ENCODE data around the gene SAMD9.
"Not testable (repeated sequence)": the region's sequence is repeated elsewhere in the genome, so short reads cannot be mapped to it uniquely, and the experiment has no call there.

Gene SAMD9

DNA sequence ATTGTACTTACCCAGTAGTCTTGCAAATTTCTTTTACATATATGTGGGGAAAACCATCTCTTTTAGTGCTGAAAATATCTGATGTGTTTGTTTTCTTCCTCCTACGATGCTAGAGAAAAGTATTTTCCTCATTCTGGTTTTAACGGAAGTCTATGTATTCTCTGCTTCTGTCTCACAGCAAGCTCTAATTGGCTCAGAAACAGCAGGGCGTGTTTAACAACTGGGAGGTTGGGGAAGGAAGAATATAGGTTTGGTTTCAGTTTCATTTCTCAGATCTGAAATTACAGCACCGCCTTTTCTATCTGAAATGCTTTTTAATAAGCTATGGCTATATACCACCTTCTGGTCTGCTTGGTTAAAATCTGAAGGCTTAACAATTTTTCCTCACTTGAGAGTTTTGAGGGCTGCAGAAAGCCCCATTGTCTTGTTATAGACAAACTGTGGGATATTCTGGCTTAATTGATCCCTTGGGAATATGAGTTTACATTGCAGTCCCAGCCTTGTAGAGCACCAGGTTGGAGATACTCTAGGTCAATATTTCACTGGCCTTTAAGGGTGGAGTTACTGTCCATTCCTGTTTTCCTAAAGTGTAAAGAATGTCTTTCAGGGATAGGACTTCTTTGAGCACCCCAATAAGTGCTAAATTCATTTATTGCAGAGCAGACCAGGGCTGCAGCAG, at the start of gene SAMD9:
Gene SAMD9 (minus strand): TSS at position 128 of the 679 bp plus-strand sequence. CDS start 11,882 bp downstream, outside the sequence.
- no peak for DNase-seq (ENCODE audit: low read depth, low spot score)

- no peak for DNase-seq (ENCODE audit: low read depth, low spot score)
These were observed 47.7 kb upstream of the SAMD9 start for GRCh38 chr7:93165447-93165846.

DNA sequence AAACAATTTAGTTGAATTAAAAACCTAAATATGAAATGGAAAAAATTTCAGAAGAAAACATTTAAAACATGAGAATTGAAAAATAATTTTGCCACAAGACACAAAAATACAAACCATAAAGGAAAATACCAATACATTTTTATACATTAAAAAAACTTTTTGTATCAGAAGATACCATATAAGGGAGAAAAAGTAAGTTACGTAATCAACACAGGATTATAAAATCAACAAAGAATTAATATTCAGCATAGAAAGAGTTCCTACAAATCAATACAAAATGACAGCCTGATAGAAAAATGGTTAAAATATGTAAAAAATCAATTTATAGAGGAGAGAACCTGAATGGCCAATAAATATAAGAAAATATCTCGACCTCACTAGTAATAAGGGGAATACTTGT, 47.0 kb upstream of the SAMD9 start:
- no peak for DNase-seq (ENCODE audit: low read depth, low spot score)

DNA sequence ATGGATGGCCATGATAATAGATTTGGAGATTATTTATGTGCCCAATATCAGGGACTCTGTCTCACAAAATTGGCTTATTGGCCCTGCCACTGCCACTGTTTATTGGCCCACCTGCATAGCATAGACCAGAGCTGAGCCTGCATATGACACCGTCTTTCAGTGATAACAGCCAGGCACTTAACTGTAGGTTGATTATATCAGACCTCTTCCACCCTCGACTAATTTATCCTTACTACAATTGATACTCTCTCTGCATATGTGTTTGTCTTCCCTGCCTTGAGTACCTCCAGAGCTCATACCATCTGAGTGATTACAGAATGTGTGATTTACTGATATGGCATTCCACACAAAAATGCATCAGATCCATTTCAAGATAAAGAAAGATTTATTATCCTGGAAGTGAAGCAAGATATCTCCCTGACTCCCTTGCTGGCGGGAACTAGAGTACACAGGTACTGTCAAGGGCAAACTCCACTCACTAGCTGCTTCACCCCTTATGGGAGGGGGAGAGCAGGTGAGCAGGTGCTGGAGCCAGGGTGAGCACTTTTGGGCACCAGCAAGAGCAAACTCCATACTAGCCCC, 43.5 kb upstream of the SAMD9 start:
- DNase-seq (ENCODE audit: low read depth, low spot score) = no peak

DNA sequence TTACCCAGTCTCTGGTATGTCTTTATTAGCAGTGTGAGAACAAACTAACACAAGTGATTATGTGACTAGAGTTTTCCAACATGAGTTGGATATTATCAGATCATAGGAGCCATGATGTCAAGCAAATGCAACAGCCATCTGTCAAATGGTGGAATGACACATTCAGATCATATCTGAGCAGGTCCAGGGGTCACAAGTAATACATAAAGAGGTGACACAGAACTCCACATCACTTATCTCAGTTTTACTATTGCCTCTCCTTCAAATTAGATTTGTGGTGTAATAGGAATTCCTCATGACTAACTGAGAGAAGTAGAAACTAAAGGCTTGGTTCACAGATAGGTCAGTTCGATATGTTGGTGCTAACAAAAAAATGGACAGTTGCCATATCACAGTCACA, 42.6 kb upstream of the SAMD9 start:
- no peak for DNase-seq (ENCODE audit: low read depth, low spot score)

DNA sequence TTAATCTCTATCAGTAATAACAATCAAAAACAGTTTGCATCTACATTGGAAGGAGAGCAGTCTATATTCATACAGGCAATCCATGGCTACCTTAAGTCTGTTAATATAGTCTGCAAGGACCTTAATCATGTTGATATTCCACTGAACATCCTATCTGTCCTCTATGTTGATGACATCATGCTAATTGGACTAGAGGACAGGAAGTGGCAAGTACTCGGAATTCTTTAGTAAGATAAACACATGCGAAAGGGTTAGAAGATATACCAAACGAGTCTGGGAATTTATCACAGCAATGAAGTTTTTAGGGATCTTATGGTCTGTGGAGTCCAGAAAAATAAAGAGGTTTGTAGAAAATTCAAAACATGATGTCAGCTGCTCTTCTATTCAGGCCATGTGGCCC, 41.7 kb upstream of the SAMD9 start:
- DNase-seq (ENCODE audit: low read depth, low spot score) = no peak

- DNase-seq (ENCODE audit: low read depth, low spot score) = no peak
These were observed 39.1 kb upstream of the SAMD9 start for GRCh38 chr7:93156884-93157283.

GRCh38 chr7:93150200-93150835, 32.5 kb upstream of the SAMD9 start:
- DNase-seq (ENCODE audit: low read depth, low spot score) = no peak

DNA sequence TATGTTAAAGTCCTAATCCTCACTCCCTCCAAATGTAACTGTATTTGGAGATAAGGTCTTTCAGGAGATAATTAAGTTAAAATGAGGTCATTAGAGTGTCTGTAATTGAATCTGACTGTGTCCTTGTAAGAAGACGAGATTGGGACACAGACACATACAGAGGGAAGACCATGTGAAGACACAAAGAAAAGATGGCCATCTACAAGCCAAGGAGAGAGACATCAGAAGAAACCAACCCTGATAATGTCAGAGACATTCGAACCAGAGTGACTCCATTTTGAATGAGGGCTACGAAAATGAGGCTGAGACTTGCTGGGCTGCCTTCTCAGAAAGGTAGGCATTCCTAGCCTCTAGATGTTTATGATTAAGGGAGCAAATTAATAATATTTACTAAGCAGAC, 30.9 kb upstream of the SAMD9 start:
- DNase-seq (ENCODE audit: low read depth, low spot score) = no peak

DNA sequence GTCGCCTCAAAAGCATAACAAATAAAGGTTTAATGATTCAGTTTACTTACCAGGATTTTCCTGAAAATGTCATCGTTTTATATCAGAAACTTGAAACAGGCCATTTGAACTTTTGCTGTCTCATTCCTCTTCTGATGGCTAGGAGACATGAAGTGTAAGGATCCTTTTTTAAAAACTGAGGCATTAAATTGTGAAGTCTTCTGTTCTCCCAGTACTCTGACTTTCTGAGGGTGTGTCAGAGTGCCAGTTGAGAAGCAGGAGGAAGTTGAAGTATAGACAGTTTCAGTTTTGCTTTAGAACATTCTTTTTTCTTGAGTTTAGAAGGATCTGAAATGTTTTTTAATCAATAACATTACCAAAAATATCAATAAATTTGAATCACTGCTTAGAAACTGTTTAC, 30.4 kb upstream of the SAMD9 start, which contains the start of gene SAMD9L:
Gene SAMD9L (minus strand): TSS at position 242 of the 400 bp plus-strand sequence. CDS start 12,414 bp downstream, outside the sequence.
- DNase-seq (ENCODE audit: low read depth, low spot score) = no peak

DNA sequence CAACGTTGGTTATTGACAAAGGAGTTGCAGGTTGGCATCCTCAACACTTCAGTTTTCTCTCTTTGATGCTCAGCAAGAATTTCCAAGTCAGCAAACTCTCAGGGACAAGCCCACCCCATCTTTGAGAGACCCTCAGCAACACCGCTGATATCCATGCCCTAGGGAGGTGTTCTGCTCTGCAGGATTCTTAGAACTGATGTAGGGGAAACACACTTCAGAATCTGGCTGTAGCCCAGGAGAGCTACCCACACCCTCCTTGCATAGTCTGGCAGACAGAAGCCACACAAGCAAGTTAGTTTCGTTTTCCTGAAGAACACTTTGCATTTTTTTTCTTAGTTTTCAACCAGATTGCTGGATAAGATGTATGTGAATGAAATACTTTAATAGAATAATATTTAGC, 29.6 kb upstream of the SAMD9 start:
- peak; percentile 9 for DNase-seq (ENCODE audit: low read depth, low spot score)

DNA sequence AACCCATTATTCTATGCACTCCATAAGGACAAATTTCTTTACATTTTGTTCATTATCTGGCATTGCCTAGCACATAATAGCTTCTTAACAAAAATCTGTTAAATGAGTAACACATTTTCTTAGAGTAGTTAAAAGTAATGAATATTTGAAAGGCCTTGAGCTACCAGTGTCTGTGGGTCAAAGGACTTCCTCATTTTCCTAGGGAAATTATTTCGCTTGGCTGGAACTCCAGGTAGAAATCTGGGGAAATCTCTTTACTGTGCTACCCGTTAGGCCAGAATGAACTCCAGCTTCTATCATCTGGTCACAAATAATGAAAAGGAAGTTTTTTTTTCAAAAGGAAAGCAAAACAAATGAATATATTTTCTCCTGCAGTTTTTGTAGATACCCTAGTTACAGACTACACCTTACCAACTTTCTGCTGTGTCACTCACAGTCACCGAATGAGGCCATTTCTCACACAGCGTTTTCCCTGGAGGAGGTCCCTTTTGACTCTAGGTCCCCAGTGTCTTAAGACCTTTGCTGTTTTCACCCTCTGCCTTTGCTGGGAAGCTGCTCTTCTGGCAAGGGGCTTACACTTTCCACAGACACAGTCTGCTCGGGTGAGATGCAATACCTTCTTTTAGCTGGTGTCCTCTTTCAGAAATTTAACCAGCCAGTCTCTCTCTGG, 28.8 kb upstream of the SAMD9 start:
- no peak for DNase-seq (ENCODE audit: low read depth, low spot score)

DNA sequence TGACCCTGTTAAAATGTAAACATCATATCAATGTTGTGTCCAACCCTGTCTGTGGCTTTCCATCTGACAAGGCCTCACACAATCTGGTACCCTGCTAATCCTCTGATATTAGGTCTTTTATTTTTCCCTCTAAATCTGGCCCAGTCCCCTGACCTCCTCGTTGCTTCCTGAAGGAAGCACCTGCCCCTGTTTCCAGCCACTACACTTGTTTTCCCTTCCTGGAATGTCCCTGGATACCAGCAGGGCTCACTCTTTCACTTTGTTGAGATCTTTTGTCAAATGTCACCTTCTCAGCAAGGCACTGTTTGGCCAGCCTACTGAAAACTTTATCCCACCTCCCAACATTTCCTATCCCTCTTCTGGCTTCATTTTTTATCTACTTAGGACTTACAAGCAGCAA, 28.3 kb upstream of the SAMD9 start:
- DNase-seq (ENCODE audit: low read depth, low spot score) = no peak

DNA sequence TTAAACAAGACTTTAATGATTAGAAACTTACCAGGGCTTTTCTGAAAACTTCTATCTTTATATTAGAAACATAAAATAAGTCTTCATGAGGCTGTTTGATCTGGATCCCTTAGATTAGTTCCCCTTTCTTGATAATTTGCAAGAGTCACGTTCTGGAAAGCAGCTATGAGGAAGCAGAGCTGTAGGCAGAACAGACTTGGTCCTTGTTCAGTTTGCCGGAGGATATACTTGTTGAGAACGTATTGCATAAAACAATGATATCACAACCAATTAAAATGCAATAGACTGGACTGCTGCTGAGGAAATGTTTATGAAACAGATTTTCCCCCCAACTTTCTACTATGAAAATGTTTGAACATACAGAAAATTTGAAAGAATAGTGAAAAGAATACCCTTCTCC, 27.6 kb upstream of the SAMD9 start:
- no peak for DNase-seq (ENCODE audit: low read depth, low spot score)

- DNase-seq (ENCODE audit: low read depth, low spot score) = no peak
These were observed 24.3 kb upstream of the SAMD9 start for GRCh38 chr7:93142127-93142526.

DNA sequence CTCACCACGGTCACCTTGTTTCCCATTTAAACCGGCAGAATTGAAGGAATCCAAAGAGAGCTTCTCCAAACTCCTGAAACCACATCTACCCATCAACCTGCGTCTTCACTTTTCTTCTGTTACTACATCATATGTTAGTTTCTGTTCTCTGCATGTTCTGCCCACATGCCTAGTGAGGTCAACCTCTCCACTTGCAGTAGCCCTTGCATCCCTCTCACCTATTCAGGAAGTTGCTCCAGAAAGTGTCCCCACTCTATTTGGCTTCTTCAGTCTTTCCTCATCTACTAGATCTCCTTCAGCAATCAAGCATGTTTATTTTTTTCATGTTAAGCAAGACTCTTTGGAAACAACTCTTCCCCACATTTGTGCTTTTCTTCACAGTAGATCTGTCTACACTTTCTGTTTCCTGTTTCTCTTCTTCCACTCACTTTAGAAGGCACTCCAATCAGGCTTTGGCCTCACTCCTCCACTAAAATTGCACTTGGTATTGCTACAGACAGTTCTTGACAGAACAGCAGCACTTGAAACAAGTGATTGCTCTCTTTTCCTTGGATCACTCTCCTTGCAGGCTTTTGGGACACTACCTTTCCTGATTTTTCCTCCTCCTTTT, 22.9 kb upstream of the SAMD9 start:
- no peak for DNase-seq (ENCODE audit: low read depth, low spot score)

DNA sequence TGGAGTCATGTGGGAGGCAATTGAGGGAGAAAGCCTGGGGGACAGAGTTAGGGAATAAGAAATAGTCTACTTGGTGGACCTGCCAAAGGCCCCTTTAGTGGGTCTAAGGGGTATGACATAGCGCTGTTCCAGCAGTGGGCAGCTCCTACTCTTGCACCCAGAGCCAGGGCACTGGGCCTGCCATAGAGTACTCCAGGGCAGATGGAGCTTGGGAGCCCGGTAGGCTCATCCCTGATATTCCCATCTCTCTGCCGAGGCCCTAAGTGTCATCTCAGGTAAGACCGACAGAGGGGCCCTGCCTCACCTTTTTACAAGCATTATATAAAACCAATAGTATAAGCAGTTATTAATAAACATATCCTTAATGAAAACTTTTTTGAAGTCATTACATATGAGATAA, 20.8 kb upstream of the SAMD9 start:
- DNase-seq (ENCODE audit: low read depth, low spot score) = no peak

DNA sequence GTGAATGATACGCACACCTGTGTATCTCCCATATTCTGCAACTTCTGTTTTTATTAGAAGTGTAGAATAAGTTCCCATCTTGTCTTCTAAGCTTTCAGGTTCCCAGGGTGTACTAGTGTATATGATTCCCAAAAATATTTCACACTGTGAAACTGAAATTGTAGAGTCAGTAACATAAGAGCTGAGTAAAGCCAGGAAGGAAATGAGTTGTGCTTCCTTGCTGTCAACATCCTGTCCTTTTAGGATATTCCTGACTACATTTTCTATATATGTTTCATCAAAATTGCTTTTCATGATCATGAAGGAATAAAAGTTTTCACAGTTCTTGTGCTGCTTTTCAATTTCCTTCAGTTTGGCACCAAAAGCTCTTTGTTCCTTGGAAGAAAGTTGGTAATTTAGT, 15.2 kb upstream of the SAMD9 start:
- no peak for DNase-seq (ENCODE audit: low read depth, low spot score)

DNA sequence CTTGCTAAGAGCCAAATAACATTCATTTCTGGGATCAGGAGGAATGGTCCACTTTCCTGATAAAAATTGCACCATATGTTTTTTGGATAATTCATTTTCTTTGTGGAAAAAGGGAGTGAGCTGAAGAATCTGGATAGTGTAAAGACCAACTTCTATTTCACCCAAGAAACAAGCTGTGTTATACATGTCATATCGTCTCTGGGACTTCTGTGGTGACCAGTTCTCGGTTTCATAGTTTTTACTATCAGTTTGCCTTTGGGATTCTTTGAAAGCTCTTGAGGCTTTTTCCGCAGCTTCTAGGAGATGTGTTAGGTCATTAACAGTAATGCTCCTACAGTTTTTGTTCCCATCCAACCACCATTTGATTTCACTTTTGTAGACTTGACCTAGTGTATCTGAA, 14.4 kb upstream of the SAMD9 start:
- DNase-seq (ENCODE audit: low read depth, low spot score) = no peak

DNA sequence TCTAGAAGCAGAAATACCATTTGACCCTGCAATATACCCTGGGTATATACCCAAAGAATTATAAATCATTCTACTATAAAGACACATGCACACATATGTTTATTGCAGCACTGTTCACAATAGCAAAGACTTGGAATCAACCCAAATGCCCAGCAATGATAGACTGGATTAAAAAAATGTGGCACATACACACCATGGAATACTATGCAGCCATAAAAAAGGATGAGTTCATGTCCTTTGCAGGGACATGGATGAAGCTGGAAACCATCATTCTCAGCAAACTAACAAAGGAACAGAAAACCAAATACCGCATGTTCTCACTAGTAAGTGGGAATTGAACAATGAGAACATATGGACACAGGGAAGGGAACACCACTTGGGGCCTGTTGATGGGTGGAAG, 9.2 kb upstream of the SAMD9 start:
- not testable (repeated sequence) for DNase-seq (ENCODE audit: low read depth, low spot score)

DNA sequence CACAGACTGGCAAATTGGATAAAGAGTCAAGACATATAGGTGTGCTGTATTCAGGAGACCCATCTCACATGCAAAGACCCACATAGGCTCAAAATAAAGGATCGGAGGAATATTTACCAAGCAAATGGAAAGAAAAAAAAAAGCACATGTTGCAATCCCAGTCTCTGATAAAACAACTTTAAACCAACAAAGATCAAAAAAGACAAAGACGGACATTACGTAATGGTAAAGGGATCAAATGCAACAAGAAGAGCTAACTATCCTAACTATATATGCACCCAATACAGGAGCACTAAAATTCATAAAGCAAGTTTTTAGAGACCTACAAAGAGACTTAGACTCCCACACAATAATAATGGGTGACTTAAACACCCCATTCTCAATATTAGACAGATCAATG, 5.8 kb upstream of the SAMD9 start:
- DNase-seq (ENCODE audit: low read depth, low spot score) = not testable (repeated sequence)

Data from ELF-1 (cell line).